Epithelial cell of proximal tubule (primary cell): ENCODE data around the gene CARMIL1. TPM values are rescaled to one million over a fixed set of nuclear protein-coding genes. Genes with fewer than 3 reads are reported as not detected.

Source experiments
- DNase-seq: peaks from one replicate; pipeline ENCODE4 v3.0.0-alpha.2; 2011; ENCODE audit warnings: low read depth
- H3K4me3 ChIP-seq: 2 replicates; pipeline ENCODE4 v1.5.1; 2011; ENCODE audit warnings: low read depth, mild to moderate bottlenecking, low read length
- total RNA-seq: library from RNA; depleted of rRNA; stranded (reverse); fragments of >200 nt; gene quantifications from 2 replicates; pipeline ENCODE4 v1.2.3, GENCODE V29; 2015
- TF ChIP-seq, protein P1 (sequence below): conservative IDR thresholded peaks from 2 replicates; pipeline ENCODE4 v1.5.1; 2012; ENCODE audit warnings: low read depth, mild to moderate bottlenecking, low read length

CARMIL1 gene
- total RNA-seq, 1 donor from 2014 or later: 27.7 TPM

DNA sequence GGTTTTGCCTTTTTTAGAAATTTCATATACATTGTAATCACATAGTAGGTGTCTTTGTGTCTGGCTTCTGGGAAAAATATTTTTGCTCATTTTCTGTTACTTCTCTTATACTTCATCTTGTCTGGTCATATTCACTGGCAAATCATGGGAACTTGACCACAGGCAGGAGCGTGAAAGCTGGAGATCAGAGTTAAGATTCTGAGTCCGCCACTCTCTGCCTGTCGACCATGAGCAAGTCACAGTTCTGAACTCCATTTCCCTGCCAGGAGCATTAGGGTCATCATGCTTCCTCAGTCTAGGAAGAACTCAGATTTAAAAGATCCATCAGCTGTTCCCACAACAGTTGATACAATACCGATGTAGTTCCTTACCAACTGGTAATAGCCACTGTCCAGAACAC lies 360.5 kb downstream of the CARMIL1 start:
- TF ChIP-seq, protein P1, sequence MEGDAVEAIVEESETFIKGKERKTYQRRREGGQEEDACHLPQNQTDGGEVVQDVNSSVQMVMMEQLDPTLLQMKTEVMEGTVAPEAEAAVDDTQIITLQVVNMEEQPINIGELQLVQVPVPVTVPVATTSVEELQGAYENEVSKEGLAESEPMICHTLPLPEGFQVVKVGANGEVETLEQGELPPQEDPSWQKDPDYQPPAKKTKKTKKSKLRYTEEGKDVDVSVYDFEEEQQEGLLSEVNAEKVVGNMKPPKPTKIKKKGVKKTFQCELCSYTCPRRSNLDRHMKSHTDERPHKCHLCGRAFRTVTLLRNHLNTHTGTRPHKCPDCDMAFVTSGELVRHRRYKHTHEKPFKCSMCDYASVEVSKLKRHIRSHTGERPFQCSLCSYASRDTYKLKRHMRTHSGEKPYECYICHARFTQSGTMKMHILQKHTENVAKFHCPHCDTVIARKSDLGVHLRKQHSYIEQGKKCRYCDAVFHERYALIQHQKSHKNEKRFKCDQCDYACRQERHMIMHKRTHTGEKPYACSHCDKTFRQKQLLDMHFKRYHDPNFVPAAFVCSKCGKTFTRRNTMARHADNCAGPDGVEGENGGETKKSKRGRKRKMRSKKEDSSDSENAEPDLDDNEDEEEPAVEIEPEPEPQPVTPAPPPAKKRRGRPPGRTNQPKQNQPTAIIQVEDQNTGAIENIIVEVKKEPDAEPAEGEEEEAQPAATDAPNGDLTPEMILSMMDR: no peak
- H3K4me3 ChIP-seq: no peak overlapping the region
- DNase-seq: no peak

DNA sequence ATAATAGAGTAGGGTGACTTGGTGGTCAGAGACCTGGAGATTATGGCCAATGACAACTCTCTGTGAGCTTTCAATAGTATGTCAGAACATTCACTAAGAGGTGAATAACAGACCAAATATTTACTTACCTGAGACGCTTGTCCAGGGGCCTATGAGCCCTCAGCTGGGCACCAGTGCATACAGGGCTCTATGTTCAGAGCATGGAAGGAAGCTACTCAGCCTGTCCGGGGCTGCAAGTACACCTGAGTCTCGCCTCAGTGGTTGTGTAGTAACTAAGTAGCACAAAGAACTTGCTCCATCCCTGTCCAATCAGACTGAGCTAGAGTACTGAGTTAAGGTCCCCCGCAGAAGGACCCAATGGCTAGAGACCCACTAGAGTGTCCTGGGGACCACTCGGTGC lies 361.3 kb downstream of the CARMIL1 start:
- no peak overlapping the region for H3K4me3 ChIP-seq
- TF ChIP-seq, protein P1: no peak
- no peak for DNase-seq

DNA sequence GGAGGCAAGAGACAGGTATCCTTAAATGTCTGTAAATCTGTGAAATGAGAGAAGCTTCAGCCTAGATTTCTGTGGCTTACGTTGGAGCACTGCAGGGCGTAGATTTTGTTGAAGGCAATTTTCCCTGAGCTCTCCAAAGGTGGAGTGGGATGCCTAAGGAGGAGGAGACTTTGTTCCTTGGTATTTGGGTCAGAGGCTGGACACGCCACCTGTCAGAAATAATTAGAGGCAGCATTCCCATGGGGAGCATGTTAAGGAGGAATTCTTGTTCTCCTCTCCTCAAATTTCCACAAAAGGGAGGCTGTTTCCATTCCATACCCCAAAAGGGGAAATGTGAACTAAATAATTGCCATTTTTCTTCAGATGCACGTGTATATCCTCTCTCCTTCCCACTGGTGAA lies 361.7 kb downstream of the CARMIL1 start:
- TF ChIP-seq, protein P1: no peak
- DNase-seq: no peak
- H3K4me3 ChIP-seq: no peak overlapping the region

DNA sequence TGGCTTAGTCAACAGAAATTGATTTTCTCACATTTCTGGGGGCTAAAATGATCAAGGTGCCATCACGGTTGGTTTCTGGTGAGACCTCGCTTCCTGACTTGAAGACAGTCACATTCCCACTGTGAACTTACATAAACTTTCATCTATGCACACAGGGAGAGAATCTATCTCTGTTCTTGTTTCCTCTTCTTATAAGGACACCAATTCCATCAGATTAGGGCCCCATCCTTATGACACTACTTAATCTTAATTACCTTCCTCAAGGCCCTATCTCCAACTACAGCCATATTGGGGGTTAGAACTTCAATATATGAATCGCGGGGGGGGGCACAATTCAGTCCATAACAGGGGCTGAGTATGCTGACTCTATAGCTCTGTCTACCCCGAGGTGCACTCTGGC lies 362.2 kb downstream of the CARMIL1 start:
- DNase-seq: no peak
- no peak overlapping the region for H3K4me3 ChIP-seq
- TF ChIP-seq, protein P1: no peak

DNA sequence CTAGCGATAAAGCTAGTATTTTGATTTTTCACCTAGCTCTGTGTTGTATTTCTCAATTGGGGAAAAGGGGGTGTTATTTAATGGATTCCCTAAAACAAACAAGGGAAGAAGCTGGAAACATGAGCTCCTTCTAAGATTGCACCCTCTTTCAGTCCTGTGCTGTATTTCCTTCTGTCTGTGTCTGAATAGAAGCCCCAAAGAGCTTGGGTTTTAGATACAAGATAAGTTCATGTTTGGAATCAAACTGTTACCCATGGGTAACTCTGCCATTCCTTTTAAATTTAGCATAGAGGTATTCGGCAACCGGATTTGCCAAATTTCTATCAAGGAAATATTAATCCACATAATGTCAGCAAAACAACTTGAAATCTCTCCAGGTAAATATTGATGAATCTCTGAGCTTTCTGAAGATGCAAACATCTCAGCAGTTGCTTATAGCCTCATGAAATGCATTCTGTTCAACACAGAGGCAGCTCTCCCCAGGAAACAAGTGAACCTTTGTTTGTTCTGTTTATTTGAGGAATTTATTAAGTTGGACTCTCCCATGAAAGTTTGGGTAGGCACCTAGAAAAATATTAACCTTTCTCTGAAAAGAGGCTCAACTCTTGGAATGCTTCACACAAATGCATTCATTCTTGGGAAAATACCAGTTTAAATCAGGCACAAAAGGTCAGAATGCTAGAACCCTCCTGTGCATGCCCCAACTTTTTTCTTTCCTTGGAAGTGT lies 362.9 kb downstream of the CARMIL1 start:
- TF ChIP-seq, protein P1: no peak
- peak; percentile 10 for DNase-seq
- no peak overlapping the region for H3K4me3 ChIP-seq

DNA sequence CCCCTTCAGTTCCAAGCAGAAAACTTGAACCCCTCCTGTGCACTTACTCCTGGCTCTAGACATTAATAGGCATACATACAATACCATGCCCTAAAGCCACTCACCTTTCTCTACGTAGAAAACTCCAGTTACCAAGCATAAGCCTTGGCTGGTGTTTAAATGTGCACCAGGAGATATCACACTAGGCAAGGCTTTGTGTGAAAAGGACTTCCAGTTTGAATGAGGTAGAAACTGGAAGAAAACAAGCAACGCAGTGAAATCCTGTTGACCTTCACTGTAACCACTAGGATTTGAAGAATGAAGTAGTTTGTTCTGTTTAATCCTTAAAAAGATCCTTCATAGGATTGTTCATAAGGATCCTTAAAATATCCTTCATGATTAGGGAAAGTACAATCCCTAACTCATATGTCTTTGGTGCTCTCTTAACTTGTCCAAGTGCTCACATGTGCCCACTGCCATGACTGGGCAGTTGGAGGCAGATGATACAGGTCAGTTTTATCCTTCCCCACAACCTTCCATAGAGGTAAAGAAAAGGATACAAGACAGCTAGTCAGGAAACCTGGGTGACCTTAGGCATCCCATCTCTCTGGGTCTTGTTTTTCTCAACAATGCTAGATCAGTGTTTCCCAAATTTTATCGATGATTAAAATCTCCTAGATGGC lies 363.6 kb downstream of the CARMIL1 start:
- no peak for DNase-seq
- TF ChIP-seq, protein P1: no peak
- no peak overlapping the region for H3K4me3 ChIP-seq
